HCT116 (cell line): ENCODE results near the gene SERHL2. TPM values are rescaled to one million over a fixed set of nuclear protein-coding genes. Genes with fewer than 3 reads are reported as not detected.

Experiments used
- ATAC-seq: fragments of 200-7000 bp; cut with Tn5 transposase; 2 replicates; pipeline ENCODE4 v1.9.1; 2020; ENCODE audit warnings: mild to moderate bottlenecking, moderate library complexity
- BruUV-seq: library from RNA; stranded (reverse); fragments of 400-500 nt; replicated peaks from 2 replicates; lab custom pipeline; 2021; lab: Mats Ljungman, UMichigan
- CTCF ChIA-PET: fragments of 300-600 bp; sonication (Branson Sonifier 250); formaldehyde crosslinking; loops from one replicate; lab custom pipeline; 2021; ENCODE audit warnings: antibody characterized with exemption; lab: Charles Lee
- POLR2A ChIA-PET: fragments of 300-600, 350-600 bp; sonication (Branson Sonifier 250); formaldehyde crosslinking; loops from one replicate; lab custom pipeline; 2021; ENCODE audit warnings: antibody characterized with exemption; lab: Charles Lee
- RAD21 ChIA-PET, 2 experiments: fragments of 300-600 bp; sonication (Branson Sonifier 250); formaldehyde crosslinking; loops; one replicate each; lab custom pipeline; 2023; ENCODE audit warnings: low total read pairs in 2 of 2; ENCODE audit not compliant: uncharacterized antibody in 2 of 2, unreplicated experiment in 2 of 2, low non-redundant PET in 1 of 2; lab: Charles Lee
- DNase-seq: peaks from one replicate; pipeline ENCODE4 v3.0.0-alpha.2; 2010; ENCODE audit warnings: low read depth, low spot score
- H2AFZ ChIP-seq: fragments of 200-600 bp; shearing (Covaris generic), sonication (generic); 2 replicates; pipeline ENCODE4 v1.6.1; 2017; ENCODE audit warnings: low read depth, mixed run types, mixed read lengths, antibody characterized with exemption, low read length; ENCODE audit not compliant: poor library complexity, severe bottlenecking
- H3K27ac ChIP-seq: 2 replicates; pipeline ENCODE4 v1.5.1; 2012; ENCODE audit warnings: low read depth, low read length
- H3K27me3 ChIP-seq: fragments of 200-600 bp; sonication (generic); 2 replicates; pipeline ENCODE4 v1.6.1; 2016; ENCODE audit warnings: mixed run types, low read length, mixed read lengths; ENCODE audit not compliant: insufficient read depth
- H3K36me3 ChIP-seq, 2 experiments: fragments of 200-500 bp in 1 of 2; fragments of 200-600 bp in 1 of 2; sonication (Bioruptor generic) in 1 of 2; sonication (generic) in 1 of 2; 2 replicates each; pipeline versions ENCODE4 v1.5.1 to v1.6.1; 2014 to 2016; ENCODE audit warnings: low read length in 2 of 2, inconsistent platforms in 1 of 2, mixed read lengths in 1 of 2, mixed run types in 1 of 2; ENCODE audit not compliant: insufficient read depth in 2 of 2, control insufficient read depth in 1 of 2
- H3K4me1 ChIP-seq, 2 experiments: fragments of 200-600 bp in 1 of 2; sonication (generic) in 1 of 2; 2 replicates each; pipeline versions ENCODE4 v1.5.1 to v1.6.1; 2012 to 2017; ENCODE audit warnings: low read length in 2 of 2, inconsistent platforms in 1 of 2, mild to moderate bottlenecking in 1 of 2, mixed read lengths in 1 of 2, mixed run types in 1 of 2, moderate library complexity in 1 of 2; ENCODE audit not compliant: insufficient read depth in 2 of 2, control insufficient read depth in 1 of 2
- H3K4me2 ChIP-seq: fragments of 200-600 bp; sonication (generic); 2 replicates; pipeline ENCODE4 v1.6.1; 2017; ENCODE audit warnings: mixed run types, low read length, mixed read lengths
- H3K4me3 ChIP-seq, 2 experiments: fragments of 200-600 bp in 1 of 2; sonication (generic) in 1 of 2; replicated peaks in 1 of 2; 2 replicates each; pipeline ENCODE4 v1.5.1; 2011 to 2016; ENCODE audit warnings: low read length in 2 of 2, control low read depth in 1 of 2, low read depth in 1 of 2, mild to moderate bottlenecking in 1 of 2, mixed read lengths in 1 of 2, mixed run types in 1 of 2
- H3K79me2 ChIP-seq: fragments of 200-600 bp; sonication (generic); 2 replicates; pipeline ENCODE4 v1.6.1; 2017; ENCODE audit warnings: mild to moderate bottlenecking, mixed run types, low read length, moderate library complexity, mixed read lengths; ENCODE audit not compliant: insufficient read depth
- H3K9ac ChIP-seq: fragments of 200-600 bp; sonication (generic); 2 replicates; pipeline ENCODE4 v1.6.1; 2016; ENCODE audit warnings: low read length, mixed read lengths
- H3K9me2 ChIP-seq: fragments of 200-600 bp; sonication (generic), shearing (Covaris generic); 2 replicates; pipeline ENCODE4 v1.6.1; 2017; ENCODE audit warnings: mixed run types, mild to moderate bottlenecking, moderate library complexity; ENCODE audit not compliant: insufficient read depth
- H3K9me3 ChIP-seq, 2 experiments: fragments of 200-500 bp in 1 of 2; fragments of 200-600 bp in 1 of 2; sonication (Bioruptor generic) in 1 of 2; sonication (generic) in 1 of 2; 2 replicates each; pipeline ENCODE4 v1.6.1; 2014 to 2017; ENCODE audit warnings: low read length in 2 of 2, mixed read lengths in 2 of 2, inconsistent platforms in 1 of 2, low read depth in 1 of 2, mild to moderate bottlenecking in 1 of 2, mixed run types in 1 of 2, moderate library complexity in 1 of 2; ENCODE audit not compliant: control insufficient read depth in 1 of 2, insufficient read depth in 1 of 2
- H4K20me1 ChIP-seq: fragments of 200-600 bp; sonication (generic), shearing (Covaris generic); 2 replicates; pipeline ENCODE4 v1.6.1; 2017; ENCODE audit warnings: mixed run types, mild to moderate bottlenecking, moderate library complexity; ENCODE audit not compliant: insufficient read depth
- CBX3 ChIP-seq: IDR thresholded peaks from 2 replicates; pipeline ENCODE4 v1.6.1; 2012; ENCODE audit warnings: low read depth
- CEBPB ChIP-seq: IDR thresholded peaks from 2 replicates; pipeline ENCODE4 v1.6.1; 2012; ENCODE audit warnings: low read depth
- ELF1 ChIP-seq: IDR thresholded peaks from 2 replicates; pipeline ENCODE4 v1.6.1; 2012; ENCODE audit warnings: low read depth, borderline replicate concordance
- EZH2phosphoT487 ChIP-seq: fragments of 200-600 bp; IDR thresholded peaks from 2 replicates; pipeline ENCODE4 v1.6.1; 2018; ENCODE audit warnings: antibody characterized with exemption, borderline replicate concordance
- JUND ChIP-seq: IDR thresholded peaks from 2 replicates; pipeline ENCODE4 v1.6.1; 2012
- POLR2A ChIP-seq: IDR thresholded peaks from 2 replicates; pipeline ENCODE4 v1.7.0; 2011; ENCODE audit warnings: borderline replicate concordance; ENCODE audit not compliant: insufficient read depth, insufficient read length; ENCODE audit errors: extremely low read depth
- RAD21 ChIP-seq: IDR thresholded peaks from 2 replicates; pipeline ENCODE4 v1.6.1; 2012; ENCODE audit warnings: low read depth, mild to moderate bottlenecking
- SRF ChIP-seq: IDR thresholded peaks from 2 replicates; pipeline ENCODE4 v1.6.1; 2012; ENCODE audit warnings: low read depth
- TCF7L2 ChIP-seq: IDR thresholded peaks from 2 replicates; pipeline ENCODE4 v1.7.0; 2011; ENCODE audit warnings: borderline replicate concordance, inconsistent platforms; ENCODE audit not compliant: insufficient read depth, insufficient read length; ENCODE audit errors: extremely low read depth
- YY1 ChIP-seq: IDR thresholded peaks from 2 replicates; pipeline ENCODE4 v1.6.1; 2011; ENCODE audit warnings: low read length, low read depth, moderate library complexity, mild to moderate bottlenecking; ENCODE audit not compliant: insufficient replicate concordance; ENCODE audit errors: extremely low read depth
- ZFX ChIP-seq: fragments of 450-650 bp; IDR thresholded peaks from 2 replicates; pipeline ENCODE4 v1.6.1; 2017
- intact Hi-C: fragments of 100-400 bp; cut with micrococcal nuclease; formaldehyde crosslinking; loops from 2 replicates; pipeline ENCODE4 v1.10.0; 2022
- total RNA-seq: library from RNA; stranded (reverse); gene quantifications from one replicate; pipeline ENCODE4 v1.2.1, GENCODE V29; 2021; ENCODE audit not compliant: unreplicated experiment
- TF ChIP-seq, protein P1 (sequence below): IDR thresholded peaks from 2 replicates; pipeline ENCODE4 v1.6.1; 2012
- TF ChIP-seq, protein P2 (sequence below), 3 experiments: fragments of 200-600 bp in 1 of 3; sonication (generic) in 1 of 3; IDR thresholded peaks in 2 of 3; conservative IDR thresholded peaks in 1 of 3; 2 replicates each; pipeline ENCODE4 v1.5.1; 2012 to 2017; ENCODE audit warnings: low read depth in 2 of 3, low read length in 2 of 3, antibody characterized with exemption in 1 of 3, borderline replicate concordance in 1 of 3, control low read depth in 1 of 3, mild to moderate bottlenecking in 1 of 3, mixed read lengths in 1 of 3, mixed run types in 1 of 3, moderate library complexity in 1 of 3; ENCODE audit not compliant: insufficient read depth in 1 of 3

SERHL2 gene
- total RNA-seq, 1 experiment from 2014 or later, result not detected

DNA sequence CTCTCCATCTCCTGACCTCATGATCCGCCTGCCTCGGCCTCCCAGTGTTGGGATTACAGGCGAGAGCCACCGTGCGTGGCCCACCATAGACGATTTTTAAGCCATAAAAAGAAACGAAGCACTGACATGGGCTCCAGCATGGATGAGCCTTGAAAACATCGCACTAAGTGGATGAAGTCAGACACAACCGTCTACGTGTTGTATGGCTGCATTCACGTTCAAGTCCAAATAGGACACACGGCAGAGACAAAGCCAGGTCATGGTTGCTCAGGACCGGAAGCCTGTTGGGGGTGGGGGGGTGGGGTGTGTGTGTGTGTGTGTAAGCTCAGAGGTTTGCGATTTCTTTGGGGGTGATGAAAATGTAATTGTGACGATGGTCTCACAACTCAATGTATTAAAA, 44.2 kb upstream of the SERHL2 start:
- CTCF ChIA-PET, result interaction anchor here (0.7 kb wide), 1 partner anchor 1232 kb away, joined by 3 read pairs; no protein-coding TSS in a partner anchor
- Histone ChIP-seq H3K79me2 (no peaks in the 10 kb centered on the region), H3K9ac (no peak overlapping the region), H3K9me2 (no peaks in the 10 kb centered on the region), H3K36me3 (peaks cover 0 to 3% of the 10 kb centered on the region in 2 experiments; a peak in 1 of 4 replicates), H3K27ac (no peak overlapping the region), H4K20me1 (no peaks in the 10 kb centered on the region), H3K4me2 (no peak overlapping the region), H3K4me1 (no peaks in the 10 kb centered on the region), H3K27me3 (no peaks in the 10 kb centered on the region), H2AFZ (no peak overlapping the region), H3K9me3 (no peaks in the 10 kb centered on the region), H3K4me3 (no peak overlapping the region)
- DNase-seq (no peak), ATAC-seq (no peak)
- TF ChIP-seq JUND (peak; percentile 1; the same call in 1 of the 2 replicates), SRF (no peak)
- TF ChIP-seq, protein P1, sequence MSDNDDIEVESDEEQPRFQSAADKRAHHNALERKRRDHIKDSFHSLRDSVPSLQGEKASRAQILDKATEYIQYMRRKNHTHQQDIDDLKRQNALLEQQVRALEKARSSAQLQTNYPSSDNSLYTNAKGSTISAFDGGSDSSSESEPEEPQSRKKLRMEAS, result no peak
- POLR2A ChIA-PET, result interaction anchor here (0.6 kb wide), 2 partner anchors 133 to 302 kb away, joined by 3 to 4 read pairs; no protein-coding TSS in a partner anchor
- BruUV-seq, result no TSS peak
- intact Hi-C loops, result no loop called here
- RAD21 ChIA-PET, result interaction anchor here in 1 of 2 experiments (0.6 kb wide), 1 partner anchor 25 kb away, joined by 3 read pairs; no protein-coding TSS in a partner anchor

DNA sequence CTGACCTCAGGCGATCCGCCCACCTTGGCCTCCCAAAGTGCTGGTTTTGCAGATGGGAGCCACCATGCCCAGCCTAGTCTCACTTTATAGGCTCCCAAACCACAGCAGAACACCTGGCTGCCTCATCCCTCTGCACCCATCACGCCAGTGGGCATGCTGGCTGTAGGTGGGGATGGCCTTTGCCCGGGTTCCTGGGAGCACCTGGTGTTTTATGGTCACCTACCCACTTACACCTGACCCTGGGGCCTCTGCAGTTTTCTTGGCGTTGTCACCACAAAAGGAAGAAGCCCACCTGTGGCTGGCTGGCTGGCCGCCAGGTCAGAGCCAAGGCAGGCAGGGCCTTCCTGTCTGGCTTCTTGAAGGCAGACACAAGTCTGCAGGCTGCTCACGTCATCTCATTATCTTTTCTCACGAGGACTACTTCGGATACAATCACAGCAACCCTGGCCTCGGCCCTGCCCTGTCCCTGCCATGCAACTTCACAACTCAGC, 42.3 kb upstream of the SERHL2 start:
- RAD21 ChIA-PET, result no interaction called here

More for the DNA sequence above, 42.3 kb upstream of the SERHL2 start:
- BruUV-seq, result no TSS peak
- H3K36me3 ChIP-seq, result peaks cover 0 to 9% of the 10 kb centered on the region in 2 experiments; a peak in 2 of 4 replicates
- H3K27me3 ChIP-seq, result no peaks in the 10 kb centered on the region
- H3K79me2 ChIP-seq, result peaks cover 9% of the 10 kb centered on the region; the same call in 1 of the 2 replicates
- no peak overlapping the region for H2AFZ ChIP-seq
- no peak overlapping the region for H3K4me2 ChIP-seq
- CTCF ChIA-PET, result no interaction called here
- no peaks in the 10 kb centered on the region for H3K9me2 ChIP-seq
- no peaks in the 10 kb centered on the region for H4K20me1 ChIP-seq
- no peak for DNase-seq
- intact Hi-C loops, result no loop called here
- no peak for ATAC-seq
- no peak overlapping the region for H3K27ac ChIP-seq
- no peak for TF ChIP-seq SRF
- TF ChIP-seq RAD21, result no peak
- TF ChIP-seq ELF1, result no peak
- no peak for TF ChIP-seq CEBPB
- TF ChIP-seq POLR2A, result no peak
- TF ChIP-seq CBX3, result no peak
- no peak for TF ChIP-seq EZH2phosphoT487
- TF ChIP-seq JUND, result no peak
- no peak for TF ChIP-seq YY1
- TF ChIP-seq ZFX, result no peak
- TF ChIP-seq, protein P2, sequence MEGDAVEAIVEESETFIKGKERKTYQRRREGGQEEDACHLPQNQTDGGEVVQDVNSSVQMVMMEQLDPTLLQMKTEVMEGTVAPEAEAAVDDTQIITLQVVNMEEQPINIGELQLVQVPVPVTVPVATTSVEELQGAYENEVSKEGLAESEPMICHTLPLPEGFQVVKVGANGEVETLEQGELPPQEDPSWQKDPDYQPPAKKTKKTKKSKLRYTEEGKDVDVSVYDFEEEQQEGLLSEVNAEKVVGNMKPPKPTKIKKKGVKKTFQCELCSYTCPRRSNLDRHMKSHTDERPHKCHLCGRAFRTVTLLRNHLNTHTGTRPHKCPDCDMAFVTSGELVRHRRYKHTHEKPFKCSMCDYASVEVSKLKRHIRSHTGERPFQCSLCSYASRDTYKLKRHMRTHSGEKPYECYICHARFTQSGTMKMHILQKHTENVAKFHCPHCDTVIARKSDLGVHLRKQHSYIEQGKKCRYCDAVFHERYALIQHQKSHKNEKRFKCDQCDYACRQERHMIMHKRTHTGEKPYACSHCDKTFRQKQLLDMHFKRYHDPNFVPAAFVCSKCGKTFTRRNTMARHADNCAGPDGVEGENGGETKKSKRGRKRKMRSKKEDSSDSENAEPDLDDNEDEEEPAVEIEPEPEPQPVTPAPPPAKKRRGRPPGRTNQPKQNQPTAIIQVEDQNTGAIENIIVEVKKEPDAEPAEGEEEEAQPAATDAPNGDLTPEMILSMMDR (IDR thresholded peaks at IDR 0.05 in 2 of 3, conservative IDR thresholded peaks at IDR 0.05 in 1 of 3; ENCODE audit: borderline replicate concordance in 1 of 3, insufficient read depth in 1 of 3, low read depth in 2 of 3, low read length in 2 of 3), result no peak
- TF ChIP-seq TCF7L2, result no peak
- TF ChIP-seq, all 23 proteins: peak for 0
- Histone ChIP-seq H3K9me3 (no peaks in the 10 kb centered on the region), H3K4me3 (no peak overlapping the region), H3K9ac (no peak overlapping the region), H3K4me1 (no peaks in the 10 kb centered on the region)
- POLR2A ChIA-PET, result no interaction called here
